ENCODE measurements around the gene ING5. TPM values are rescaled to one million over a fixed set of nuclear protein-coding genes. Genes with fewer than 3 reads are reported as not detected.

Gene ING5
- total RNA-seq, 3 donors from 2014 or later, result 24.6 to 52.3 (median 35.1) TPM

GRCh38 chr2:241673797-241674725 lies 27.8 kb upstream of the ING5 start:
- ATAC-seq (no peak), DNase-seq (no peak)
- Histone ChIP-seq H3K4me1 (ENCODE audit: low read depth) (no peaks in the 10 kb centered on the region), H3K36me3 (ENCODE audit: low read depth) (no peaks in the 10 kb centered on the region), H3K4me3 (no peak overlapping the region), H3K9me3 (no peaks in the 10 kb centered on the region)
- TF ChIP-seq CTCF (IDR thresholded peaks at IDR 0.05), result no peak
- intact Hi-C loops (cut with DNase I, micrococcal nuclease), result no loop called here

GRCh38 chr2:241675885-241676284 lies 26.0 kb upstream of the ING5 start:
- TF ChIP-seq CTCF (IDR thresholded peaks at IDR 0.05), result no peak

GRCh38 chr2:241676665-241677064 lies 25.2 kb upstream of the ING5 start:
- no peak for TF ChIP-seq CTCF (IDR thresholded peaks at IDR 0.05)
- H3K4me3 ChIP-seq, result no peak overlapping the region
- H3K9me3 ChIP-seq, result no peaks in the 10 kb centered on the region
- H3K4me1 ChIP-seq (ENCODE audit: low read depth), result no peaks in the 10 kb centered on the region
- intact Hi-C loops (cut with DNase I, micrococcal nuclease), result no loop called here
- DNase-seq (no peak), ATAC-seq (no peak)
- H3K36me3 ChIP-seq (ENCODE audit: low read depth), result no peaks in the 10 kb centered on the region

More at GRCh38 chr2:241675885-241676284, 26.0 kb upstream of the ING5 start:
- H3K4me1 ChIP-seq (ENCODE audit: low read depth), result no peaks in the 10 kb centered on the region
- no peak for DNase-seq
- no peaks in the 10 kb centered on the region for H3K36me3 ChIP-seq (ENCODE audit: low read depth)
- no peaks in the 10 kb centered on the region for H3K9me3 ChIP-seq
- no peak overlapping the region for H3K4me3 ChIP-seq
- intact Hi-C loops (cut with DNase I, micrococcal nuclease), result no loop called here
- ATAC-seq, result no peak

GRCh38 chr2:241677392-241677791 lies 24.4 kb upstream of the ING5 start:
- ATAC-seq (no peak), DNase-seq (no peak)
- TF ChIP-seq CTCF (IDR thresholded peaks at IDR 0.05), result no peak
- Histone ChIP-seq H3K4me1 (ENCODE audit: low read depth) (no peaks in the 10 kb centered on the region), H3K4me3 (no peak overlapping the region), H3K9me3 (no peaks in the 10 kb centered on the region), H3K36me3 (ENCODE audit: low read depth) (no peaks in the 10 kb centered on the region)
- intact Hi-C loops (cut with DNase I, micrococcal nuclease), result no loop called here

GRCh38 chr2:241678307-241678706 lies 23.5 kb upstream of the ING5 start:
- TF ChIP-seq CTCF (IDR thresholded peaks at IDR 0.05), result no peak
- no peak for ATAC-seq
- DNase-seq, result no peak
- intact Hi-C loops (cut with DNase I, micrococcal nuclease), result no loop called here
- H3K4me3 ChIP-seq, result no peak overlapping the region
- H3K36me3 ChIP-seq (ENCODE audit: low read depth), result no peaks in the 10 kb centered on the region
- no peaks in the 10 kb centered on the region for H3K4me1 ChIP-seq (ENCODE audit: low read depth)
- no peaks in the 10 kb centered on the region for H3K9me3 ChIP-seq
